IPS-20b (cell line): ENCODE measurements around the gene IGSF9.

Experiments
- H3K27ac ChIP-seq: one replicate; pipeline ENCODE4 v1.5.1; 2013; ENCODE audit warnings: low read length
- H3K27me3 ChIP-seq: 2 replicates; pipeline ENCODE4 v1.6.1; 2013; ENCODE audit warnings: mild to moderate bottlenecking, low read length, inconsistent platforms; ENCODE audit not compliant: insufficient read depth
- H3K36me3 ChIP-seq: 2 replicates; pipeline ENCODE4 v1.6.1; 2013; ENCODE audit warnings: low read depth, mild to moderate bottlenecking, inconsistent platforms, low read length, moderate library complexity; ENCODE audit not compliant: insufficient read depth
- H3K4me1 ChIP-seq: 2 replicates; pipeline ENCODE4 v1.6.1; 2013; ENCODE audit warnings: mild to moderate bottlenecking, control low read depth, inconsistent platforms, low read length, moderate library complexity; ENCODE audit not compliant: insufficient read depth
- H3K4me3 ChIP-seq: 2 replicates; pipeline ENCODE4 v1.5.1; 2013; ENCODE audit warnings: mild to moderate bottlenecking, low read length, inconsistent platforms
- H3K9ac ChIP-seq: 2 replicates; pipeline ENCODE4 v1.6.1; 2013; ENCODE audit warnings: low read depth, mild to moderate bottlenecking, inconsistent platforms, low read length, moderate library complexity
- H3K9me3 ChIP-seq: 2 replicates; pipeline ENCODE4 v1.6.1; 2013; ENCODE audit warnings: mild to moderate bottlenecking, low read depth, low read length, inconsistent platforms; ENCODE audit not compliant: insufficient read depth

The IGSF9 gene

GRCh38 chr1:159936273-159936904 lies 9.0 kb downstream of the IGSF9 start:
- Histone ChIP-seq H3K4me3 (no peak overlapping the region), H3K4me1 (peaks cover 13% of the 10 kb centered on the region; the same call in 1 of the 2 replicates)

GRCh38 chr1:159935719-159936272 lies 9.6 kb downstream of the IGSF9 start:
- no peak overlapping the region for H3K9ac ChIP-seq
- no peaks in the 10 kb centered on the region for H3K27me3 ChIP-seq
- H3K36me3 ChIP-seq: peaks cover 68% of the 10 kb centered on the region
- H3K27ac ChIP-seq: no peak overlapping the region
- peaks cover 13% of the 10 kb centered on the region; the same call in 1 of the 2 replicates for H3K4me1 ChIP-seq
- no peaks in the 10 kb centered on the region for H3K9me3 ChIP-seq
- no peak overlapping the region for H3K4me3 ChIP-seq

More at GRCh38 chr1:159936273-159936904, 9.0 kb downstream of the IGSF9 start:
- H3K27me3 ChIP-seq: no peaks in the 10 kb centered on the region
- peak overlapping the region; percentile 20; the same call in 1 of the 2 replicates for H3K9ac ChIP-seq
- no peaks in the 10 kb centered on the region for H3K9me3 ChIP-seq
- H3K36me3 ChIP-seq: peaks cover 63% of the 10 kb centered on the region
- H3K27ac ChIP-seq: peak overlapping the region; percentile 72

GRCh38 chr1:159935305-159935704 lies 10.1 kb downstream of the IGSF9 start:
- Histone ChIP-seq H3K27ac (no peak overlapping the region), H3K9ac (no peak overlapping the region), H3K36me3 (peaks cover 67% of the 10 kb centered on the region), H3K4me3 (no peak overlapping the region), H3K9me3 (no peaks in the 10 kb centered on the region), H3K27me3 (no peaks in the 10 kb centered on the region), H3K4me1 (peaks cover 13% of the 10 kb centered on the region; the same call in 1 of the 2 replicates)

DNA sequence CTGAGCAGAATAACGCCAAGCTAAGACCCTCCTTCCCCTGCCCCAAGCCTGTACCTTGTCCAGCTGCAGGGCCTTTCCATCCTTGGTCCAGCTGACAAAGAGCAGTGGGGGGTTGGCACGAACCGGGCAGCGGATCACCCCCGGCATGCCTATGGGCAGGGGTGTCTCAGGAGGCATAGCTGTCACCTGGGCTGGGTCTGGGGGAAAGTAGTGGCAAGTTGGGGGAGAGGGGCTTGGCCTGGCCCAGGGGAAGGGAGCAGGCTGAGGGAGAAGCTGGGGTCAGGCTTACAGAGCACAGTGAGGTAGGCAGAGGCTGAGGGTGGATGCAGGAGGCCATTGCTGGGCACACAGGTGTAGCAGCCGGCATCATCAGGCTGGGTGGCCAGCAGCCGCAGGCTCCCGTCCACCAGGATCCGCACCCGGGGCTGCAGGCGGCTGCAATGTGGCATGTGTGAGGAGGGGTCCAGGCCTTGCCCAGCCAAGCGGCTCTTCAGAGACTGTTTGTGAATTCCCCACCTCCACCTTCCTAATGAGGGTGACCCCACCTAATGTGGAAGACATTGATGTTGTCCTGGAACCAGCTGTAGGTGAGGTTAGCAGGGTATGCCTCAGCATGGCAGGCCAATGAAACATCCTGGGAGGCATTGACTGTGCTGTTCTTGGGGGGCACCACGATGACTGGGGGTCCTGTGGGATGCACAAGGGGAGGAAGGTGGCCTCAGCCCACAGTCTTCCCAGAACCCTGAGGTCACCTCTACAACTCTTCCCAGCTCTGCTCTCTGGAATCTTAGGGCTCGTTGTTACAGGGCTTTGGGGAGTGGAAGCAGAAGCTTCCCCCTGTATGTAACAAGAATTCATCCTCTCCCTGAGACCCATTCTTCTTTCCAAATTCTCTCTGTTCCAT lies 11.0 kb downstream of the IGSF9 start:
- H3K27ac ChIP-seq: no peak overlapping the region
- H3K9ac ChIP-seq: no peak overlapping the region
- H3K4me1 ChIP-seq: peaks cover 13% of the 10 kb centered on the region; the same call in 1 of the 2 replicates
- H3K9me3 ChIP-seq: no peaks in the 10 kb centered on the region
- no peaks in the 10 kb centered on the region for H3K27me3 ChIP-seq
- H3K36me3 ChIP-seq: peaks cover 66% of the 10 kb centered on the region
- no peak overlapping the region for H3K4me3 ChIP-seq

- Histone ChIP-seq H3K9ac (no peak overlapping the region), H3K36me3 (peaks cover 66% of the 10 kb centered on the region), H3K9me3 (no peaks in the 10 kb centered on the region), H3K27ac (no peak overlapping the region), H3K4me1 (peaks cover 13% of the 10 kb centered on the region; the same call in 1 of the 2 replicates), H3K27me3 (no peaks in the 10 kb centered on the region), H3K4me3 (no peak overlapping the region)
Observed at GRCh38 chr1:159933347-159933746, 12.1 kb downstream of the IGSF9 start.

DNA sequence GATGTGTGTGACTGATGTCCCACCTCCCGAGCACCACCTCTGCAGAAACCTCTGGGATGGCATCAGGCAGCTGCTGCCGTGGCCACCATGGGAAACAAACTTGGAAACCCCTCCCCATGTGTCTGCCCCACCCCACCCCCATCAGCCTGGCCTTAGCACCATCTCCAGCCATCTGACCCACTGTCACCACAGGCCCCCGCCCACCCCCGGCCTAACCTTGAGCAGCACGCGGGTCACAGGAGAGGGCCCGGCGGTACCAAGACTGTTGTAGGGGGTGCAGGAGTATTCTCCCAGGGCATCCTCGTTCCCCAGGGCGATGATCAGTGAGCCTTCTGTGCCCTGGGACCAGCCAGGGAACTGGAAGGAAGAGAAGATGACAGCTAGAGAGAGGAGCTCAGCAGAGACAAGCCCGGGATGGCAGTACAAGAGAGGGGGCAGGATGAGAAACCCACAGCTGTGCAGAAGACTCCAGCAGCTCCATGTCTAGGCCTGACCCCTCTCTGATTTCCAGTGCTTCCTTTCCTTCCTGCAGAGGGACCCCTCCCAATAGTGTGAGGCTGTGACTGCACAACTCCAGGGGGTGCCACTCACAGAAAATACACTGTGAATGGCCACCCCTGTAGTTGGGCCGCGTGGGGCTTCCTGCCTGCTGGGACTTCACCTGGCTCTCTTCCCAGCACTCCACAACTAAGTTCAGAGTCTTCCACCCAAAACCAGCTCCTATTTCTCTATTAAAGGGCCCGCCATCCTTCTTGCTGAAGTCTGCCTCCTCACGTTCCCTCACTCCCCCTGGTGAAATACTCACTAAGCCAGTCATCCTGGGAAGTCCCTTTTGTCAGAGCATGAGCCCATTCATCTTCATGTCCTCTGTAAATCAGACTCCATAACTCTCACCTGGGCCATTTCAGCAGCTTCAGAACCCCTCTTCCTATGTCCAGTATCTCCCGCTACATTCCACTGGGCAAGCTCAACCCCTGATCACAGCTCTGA lies 12.8 kb downstream of the IGSF9 start:
- no peaks in the 10 kb centered on the region for H3K27me3 ChIP-seq
- H3K4me1 ChIP-seq: peaks cover 11% of the 10 kb centered on the region; the same call in 1 of the 2 replicates
- no peak overlapping the region for H3K9ac ChIP-seq
- no peak overlapping the region for H3K4me3 ChIP-seq
- peaks cover 73% of the 10 kb centered on the region for H3K36me3 ChIP-seq
- H3K27ac ChIP-seq: no peak overlapping the region
- H3K9me3 ChIP-seq: no peaks in the 10 kb centered on the region

DNA sequence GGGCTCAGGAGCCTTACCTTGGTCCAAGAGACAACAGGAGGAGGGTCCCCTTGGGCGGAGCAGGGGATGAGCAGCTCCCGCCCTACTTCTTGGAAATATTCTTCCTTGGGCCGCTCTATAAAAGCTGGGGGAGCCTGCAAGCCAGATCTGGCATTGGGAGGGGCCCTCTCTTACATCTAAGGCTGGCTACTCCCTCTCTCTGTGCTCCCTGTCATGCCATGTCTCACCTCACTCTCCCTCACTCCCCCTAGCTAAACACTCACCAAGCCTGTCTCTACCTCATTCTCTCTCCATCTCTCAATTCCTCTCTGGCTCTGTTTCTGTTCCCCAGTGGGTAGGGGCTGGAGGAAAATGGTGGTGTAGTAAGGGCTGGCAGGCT lies 13.6 kb downstream of the IGSF9 start:
- Histone ChIP-seq H3K9ac (no peak overlapping the region), H3K9me3 (no peaks in the 10 kb centered on the region), H3K4me1 (peaks cover 3% of the 10 kb centered on the region; the same call in 1 of the 2 replicates), H3K36me3 (peaks cover 81% of the 10 kb centered on the region), H3K4me3 (no peak overlapping the region), H3K27ac (no peak overlapping the region), H3K27me3 (no peaks in the 10 kb centered on the region)

DNA sequence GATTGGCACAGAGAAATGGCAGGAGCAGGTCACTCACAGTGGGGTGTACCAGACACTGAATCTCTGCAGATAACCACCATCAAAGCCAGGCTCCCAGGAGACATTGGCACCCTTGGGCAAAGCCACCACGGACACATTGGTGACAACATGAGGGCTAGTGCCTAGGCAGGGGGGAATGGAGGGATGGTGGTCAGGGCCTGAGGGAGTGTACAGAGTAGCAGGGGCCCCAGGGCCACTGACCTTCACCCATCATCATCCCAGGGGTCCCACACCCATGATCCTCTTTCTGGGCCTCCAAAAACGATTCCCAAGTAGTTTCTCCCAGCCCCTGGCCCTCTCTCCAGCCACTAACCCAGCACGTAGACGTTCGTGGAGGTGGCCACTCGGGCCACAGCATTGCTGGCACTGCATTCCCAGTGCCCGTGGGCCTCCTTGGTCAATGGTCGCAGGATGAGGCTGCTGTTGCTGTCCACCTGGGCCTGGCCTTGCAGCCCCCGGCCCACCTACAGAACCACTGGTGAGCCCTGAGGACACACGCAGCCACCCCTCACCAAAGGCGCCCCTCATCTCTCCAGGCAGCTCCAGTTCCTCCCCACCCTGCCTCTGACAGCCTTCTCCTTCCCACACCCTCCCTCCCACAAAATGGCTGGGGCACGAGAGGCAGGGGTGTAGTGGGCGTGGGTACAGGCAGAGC lies 14.2 kb downstream of the IGSF9 start:
- Histone ChIP-seq H3K27me3 (no peaks in the 10 kb centered on the region), H3K36me3 (peaks cover 83% of the 10 kb centered on the region), H3K9me3 (no peaks in the 10 kb centered on the region), H3K27ac (no peak overlapping the region), H3K9ac (no peak overlapping the region), H3K4me1 (no peaks in the 10 kb centered on the region), H3K4me3 (no peak overlapping the region)

DNA sequence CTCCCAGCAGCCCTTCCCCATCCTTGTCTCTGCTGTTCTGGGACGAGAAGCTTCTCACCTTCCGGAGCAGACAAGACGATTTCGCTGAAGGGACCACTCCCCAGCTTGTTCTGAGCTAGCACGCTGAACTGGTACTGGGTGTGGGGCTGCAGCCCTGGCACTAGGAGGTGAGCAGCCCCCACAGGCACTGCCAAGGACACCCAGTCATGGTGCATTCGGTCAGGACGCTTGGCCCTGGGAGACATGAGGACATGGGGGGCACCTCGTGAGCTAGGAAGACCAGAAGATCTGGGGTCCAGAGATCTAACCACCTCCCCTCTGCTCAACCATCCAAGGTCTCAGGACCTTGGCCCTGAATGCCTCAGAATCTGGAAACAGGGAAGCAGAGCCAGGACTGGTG lies 14.8 kb downstream of the IGSF9 start:
- H3K4me1 ChIP-seq: no peaks in the 10 kb centered on the region
- H3K9ac ChIP-seq: no peak overlapping the region
- H3K27me3 ChIP-seq: no peaks in the 10 kb centered on the region
- H3K27ac ChIP-seq: no peak overlapping the region
- no peaks in the 10 kb centered on the region for H3K9me3 ChIP-seq
- H3K36me3 ChIP-seq: peaks cover 78% of the 10 kb centered on the region
- H3K4me3 ChIP-seq: no peak overlapping the region

DNA sequence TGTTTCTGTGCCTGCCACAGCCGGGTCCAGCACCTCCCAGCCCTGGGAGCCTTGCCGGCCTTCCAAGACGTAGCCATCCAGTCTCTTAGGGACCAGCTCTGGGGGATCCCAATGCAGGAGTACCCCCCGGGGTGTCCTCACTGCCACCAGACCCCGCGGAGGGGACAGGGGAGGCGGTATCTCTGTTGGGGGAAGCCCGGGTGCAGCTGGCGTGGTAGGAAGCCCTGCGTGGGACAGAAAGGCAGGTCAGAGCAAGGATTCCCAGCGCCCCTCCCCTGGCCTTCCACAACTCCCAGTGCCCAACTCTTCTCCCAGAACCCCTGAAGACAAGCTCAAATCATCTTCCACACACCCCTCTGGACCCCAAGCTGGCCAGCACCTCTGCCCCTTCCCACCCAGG lies 15.2 kb downstream of the IGSF9 start:
- H3K4me1 ChIP-seq: no peaks in the 10 kb centered on the region
- no peak overlapping the region for H3K27ac ChIP-seq
- no peak overlapping the region for H3K9ac ChIP-seq
- H3K9me3 ChIP-seq: no peaks in the 10 kb centered on the region
- peaks cover 74% of the 10 kb centered on the region for H3K36me3 ChIP-seq
- no peaks in the 10 kb centered on the region; the same call in 1 of the 2 replicates for H3K27me3 ChIP-seq
- H3K4me3 ChIP-seq: no peak overlapping the region
